Activated naive CD4-positive, alpha-beta T cell treated with anti-CD3 and anti-CD28 coated beads, Interleukin-2, amount 50 U/mL, for 24 hours (primary cell): Measurements from ENCODE around the gene MACROD2.
"Not testable (repeated sequence)": the region's sequence is repeated elsewhere in the genome, so short reads cannot be mapped to it uniquely, and the experiment has no call there.

ENCODE experiments used
- H3K27ac Mint-ChIP-seq: one replicate; pipeline ENCODE4 v1.8.0; 2021; ENCODE audit warnings: mild to moderate bottlenecking, mixed read lengths
- H3K27me3 Mint-ChIP-seq: one replicate; pipeline ENCODE4 v1.8.0; 2021; ENCODE audit warnings: mixed read lengths
- H3K36me3 Mint-ChIP-seq: one replicate; pipeline ENCODE4 v1.8.0; 2021; ENCODE audit warnings: mixed read lengths
- H3K4me1 Mint-ChIP-seq: one replicate; pipeline ENCODE4 v1.8.0; 2021; ENCODE audit warnings: mixed read lengths
- H3K4me3 Mint-ChIP-seq: one replicate; pipeline ENCODE4 v1.8.0; 2021; ENCODE audit warnings: mild to moderate bottlenecking, mixed read lengths
- H3K9me3 Mint-ChIP-seq: one replicate; pipeline ENCODE4 v1.8.0; 2021; ENCODE audit warnings: mixed read lengths

MACROD2 gene

DNA sequence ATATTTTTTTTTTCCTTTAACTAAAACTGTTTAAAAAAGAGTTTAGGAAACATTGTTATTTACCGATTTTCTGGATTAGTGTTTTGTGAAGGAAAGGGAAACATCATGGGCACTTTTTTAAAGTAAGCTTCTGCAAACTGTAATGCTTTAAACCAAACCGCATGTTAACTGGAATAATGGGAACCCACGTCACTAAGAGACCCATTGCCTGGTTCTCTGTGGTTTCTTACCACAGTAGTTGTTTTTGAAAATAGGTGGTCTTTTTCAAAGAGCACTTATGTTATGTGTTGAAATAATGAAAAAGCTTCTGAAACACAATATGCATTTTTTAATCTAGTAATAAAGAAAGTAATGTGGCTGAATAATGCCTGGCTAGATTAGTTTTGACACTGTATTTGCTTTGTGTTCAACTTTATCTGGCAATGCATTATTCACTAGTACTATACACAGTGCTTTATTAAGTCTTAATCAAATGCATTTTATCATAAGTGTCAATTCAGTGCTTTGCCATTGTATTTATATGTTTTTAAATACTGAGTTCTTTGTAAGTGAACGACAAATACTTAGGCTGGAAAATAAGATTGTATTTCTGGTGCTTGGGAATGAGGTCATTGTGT is 1096.2 kb downstream of the MACROD2 start:
- Mint-ChIP-seq H3K4me1 (no peaks in the 10 kb centered on the region), H3K27ac (no peak overlapping the region), H3K36me3 (no peaks in the 10 kb centered on the region), H3K4me3 (no peak overlapping the region), H3K9me3 (no peaks in the 10 kb centered on the region), H3K27me3 (no peaks in the 10 kb centered on the region)

DNA sequence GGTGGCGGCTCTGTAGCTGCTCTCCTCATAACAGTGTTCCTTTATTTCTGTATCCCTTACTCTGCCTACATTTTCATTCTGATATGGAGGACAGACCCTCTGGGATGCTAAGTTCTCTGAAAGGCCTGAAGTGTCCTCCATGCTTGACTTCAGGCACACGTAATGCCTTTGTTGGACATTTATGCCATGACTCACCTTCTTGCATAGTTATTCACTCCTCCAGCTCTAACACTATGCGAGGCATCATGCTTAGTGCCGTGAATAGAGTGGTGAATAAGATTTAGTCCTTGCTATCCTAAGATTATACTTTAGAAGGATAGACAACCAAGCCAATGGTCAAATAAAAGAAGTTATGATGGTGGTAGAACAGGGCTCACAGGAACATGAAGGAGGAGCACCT is 1103.0 kb downstream of the MACROD2 start:
- no peaks in the 10 kb centered on the region for H3K4me1 Mint-ChIP-seq
- H3K36me3 Mint-ChIP-seq, result no peaks in the 10 kb centered on the region
- H3K9me3 Mint-ChIP-seq, result peaks cover under 1% of the 10 kb centered on the region
- H3K27ac Mint-ChIP-seq, result no peak overlapping the region
- no peaks in the 10 kb centered on the region for H3K27me3 Mint-ChIP-seq
- H3K4me3 Mint-ChIP-seq, result no peak overlapping the region

DNA sequence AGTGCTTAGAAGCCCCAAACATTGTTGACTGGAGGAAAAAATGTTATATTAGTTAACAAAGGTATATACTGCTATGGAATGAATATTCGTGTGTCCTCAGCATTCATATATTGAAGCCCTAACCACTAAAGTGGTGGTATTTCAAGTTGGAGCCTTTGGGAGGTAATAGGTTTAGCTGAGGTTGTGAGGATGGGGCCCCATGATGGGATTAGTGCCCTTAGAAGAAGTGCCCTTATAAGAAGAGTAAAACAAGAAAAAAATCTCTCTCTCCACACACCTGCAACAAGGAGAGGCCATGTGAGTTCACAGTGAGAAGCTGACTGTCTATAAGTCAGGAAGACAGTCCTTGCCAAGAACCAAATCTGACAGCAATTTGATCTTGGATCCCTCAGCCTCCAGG is 1103.8 kb downstream of the MACROD2 start:
- H3K36me3 Mint-ChIP-seq, result no peaks in the 10 kb centered on the region
- H3K27me3 Mint-ChIP-seq, result no peaks in the 10 kb centered on the region
- peaks cover 4% of the 10 kb centered on the region for H3K9me3 Mint-ChIP-seq
- H3K27ac Mint-ChIP-seq, result no peak overlapping the region
- H3K4me3 Mint-ChIP-seq, result no peak overlapping the region
- H3K4me1 Mint-ChIP-seq, result no peaks in the 10 kb centered on the region

DNA sequence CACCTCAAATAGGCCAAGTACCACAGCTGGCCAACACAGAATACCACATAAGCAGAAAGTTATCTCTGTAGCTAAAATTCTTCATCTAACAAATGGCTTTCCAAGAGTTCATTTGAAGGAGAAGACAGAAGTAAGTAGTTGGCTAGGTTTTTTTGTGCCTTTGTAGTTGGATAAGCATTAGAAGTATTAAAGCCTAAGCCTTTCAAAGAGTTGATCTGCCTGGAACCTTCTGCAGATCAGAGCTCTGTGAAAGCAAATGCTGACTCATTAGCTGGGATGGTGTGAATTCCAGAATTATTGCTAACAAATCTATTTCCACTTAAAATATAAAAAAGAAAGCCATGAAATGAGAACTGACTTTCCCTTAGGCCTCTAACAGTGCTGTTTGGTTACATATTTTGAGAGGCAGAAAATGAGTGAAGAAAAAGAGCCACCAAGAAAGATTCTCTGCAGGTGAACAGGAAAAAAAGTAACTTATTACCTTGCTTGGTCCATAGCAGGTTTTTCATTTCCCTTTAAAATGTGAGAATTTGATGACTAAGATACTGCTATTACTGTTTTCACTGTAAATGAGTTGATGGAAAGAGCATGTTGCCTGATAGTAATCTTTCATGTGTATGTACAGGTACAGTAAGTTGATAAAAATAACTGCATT is 1105.3 kb downstream of the MACROD2 start:
- Mint-ChIP-seq H3K27me3 (no peaks in the 10 kb centered on the region), H3K4me3 (no peak overlapping the region), H3K4me1 (no peaks in the 10 kb centered on the region), H3K27ac (no peak overlapping the region), H3K36me3 (no peaks in the 10 kb centered on the region), H3K9me3 (peaks cover 4% of the 10 kb centered on the region)

DNA sequence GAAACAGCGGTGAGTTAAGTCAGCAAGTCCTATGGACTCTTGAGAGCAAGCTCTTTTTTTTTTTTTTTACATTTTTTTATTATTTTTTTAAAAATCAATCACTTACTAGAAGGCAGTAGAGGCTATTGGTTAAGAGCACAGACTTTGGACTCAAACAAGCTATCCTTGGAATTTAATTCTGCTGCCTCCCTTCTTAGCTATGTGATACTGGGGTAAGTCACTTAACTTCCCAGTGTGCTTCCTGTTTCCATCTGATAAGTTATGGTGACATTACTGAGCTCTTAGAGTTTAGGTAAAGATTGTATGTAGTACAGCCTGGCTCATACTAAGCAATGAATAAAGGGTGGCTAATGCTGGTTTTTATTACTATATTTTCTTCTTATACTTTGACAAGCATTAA is 1112.6 kb downstream of the MACROD2 start:
- H3K27ac Mint-ChIP-seq, result no peak overlapping the region
- H3K4me3 Mint-ChIP-seq, result no peak overlapping the region
- no peaks in the 10 kb centered on the region for H3K4me1 Mint-ChIP-seq
- peaks cover 10% of the 10 kb centered on the region for H3K9me3 Mint-ChIP-seq
- H3K36me3 Mint-ChIP-seq, result no peaks in the 10 kb centered on the region
- no peaks in the 10 kb centered on the region for H3K27me3 Mint-ChIP-seq

DNA sequence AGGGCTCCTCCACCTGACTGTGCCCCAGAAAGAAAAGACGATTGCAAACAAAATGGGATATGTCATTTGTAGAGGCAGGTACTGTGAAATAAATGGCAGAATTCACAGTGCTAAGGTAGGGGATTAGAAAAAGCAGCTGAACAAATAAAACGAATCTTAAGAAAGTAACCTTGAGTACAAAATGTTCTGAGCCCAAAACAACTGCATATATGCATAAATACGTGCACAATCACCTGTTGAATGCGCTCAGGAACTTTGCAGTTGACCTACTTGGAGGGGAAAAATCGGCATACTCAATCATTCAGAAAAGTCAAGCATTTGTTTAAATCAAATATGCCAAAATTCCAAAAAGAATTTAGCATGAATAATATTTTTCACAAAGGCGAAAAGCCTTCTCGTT is 1114.2 kb downstream of the MACROD2 start:
- H3K4me3 Mint-ChIP-seq, result no peak overlapping the region
- no peaks in the 10 kb centered on the region for H3K36me3 Mint-ChIP-seq

DNA sequence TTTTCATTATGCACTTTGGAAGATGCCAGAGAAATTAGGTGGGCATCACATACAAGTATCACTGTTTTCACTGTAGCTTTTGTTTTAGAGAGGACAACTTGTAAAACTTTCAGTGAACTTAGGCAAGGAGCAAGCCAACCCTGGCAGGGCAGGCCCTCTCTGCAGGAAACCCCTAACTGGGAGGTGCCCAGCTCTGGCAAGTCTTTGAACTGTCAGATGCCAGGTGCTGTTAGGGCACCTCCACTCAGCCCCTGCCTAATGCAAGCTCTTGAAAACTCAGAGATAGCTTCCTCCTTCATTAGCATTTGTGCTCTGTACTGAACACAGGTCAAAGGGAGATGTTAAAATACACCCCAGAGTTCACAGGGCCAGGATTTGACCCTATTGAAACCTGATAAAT is 1116.3 kb downstream of the MACROD2 start:
- Mint-ChIP-seq H3K27ac (no peak overlapping the region), H3K36me3 (no peaks in the 10 kb centered on the region), H3K27me3 (no peaks in the 10 kb centered on the region), H3K9me3 (peaks cover 6% of the 10 kb centered on the region), H3K4me1 (no peaks in the 10 kb centered on the region), H3K4me3 (no peak overlapping the region)

More for the DNA sequence above, 1114.2 kb downstream of the MACROD2 start:
- H3K4me1 Mint-ChIP-seq, result no peaks in the 10 kb centered on the region
- H3K27ac Mint-ChIP-seq, result no peak overlapping the region
- peaks cover 6% of the 10 kb centered on the region for H3K9me3 Mint-ChIP-seq
- no peaks in the 10 kb centered on the region for H3K27me3 Mint-ChIP-seq

DNA sequence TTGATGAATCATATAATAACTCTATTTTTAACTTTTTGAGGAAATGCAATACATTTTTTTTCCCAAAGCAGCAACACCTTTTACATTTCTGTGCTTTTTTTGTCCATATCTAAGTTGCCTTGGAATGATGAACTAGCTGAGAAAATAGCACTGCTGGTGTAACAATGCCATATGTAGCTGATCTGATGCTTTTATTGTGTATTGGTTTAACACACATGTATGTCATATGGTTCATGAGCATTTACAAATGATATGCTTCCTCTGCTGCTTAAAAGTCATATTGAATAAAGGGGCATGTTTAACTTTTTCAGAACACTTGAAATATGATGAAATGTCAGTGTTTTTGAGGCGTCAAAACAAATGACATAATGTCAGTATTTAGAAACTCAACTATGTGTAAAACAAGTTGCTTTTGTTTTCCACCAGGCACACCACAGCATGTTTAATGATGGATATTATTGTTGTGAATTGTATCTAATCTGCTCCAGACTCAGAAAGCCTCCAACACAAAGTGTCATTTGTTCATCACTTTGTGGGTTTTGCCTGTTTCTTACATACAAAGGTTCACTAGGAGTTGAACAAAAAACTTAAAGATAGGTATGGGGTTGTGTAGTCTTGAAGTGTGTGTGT is 1117.9 kb downstream of the MACROD2 start:
- no peaks in the 10 kb centered on the region for H3K27me3 Mint-ChIP-seq
- no peaks in the 10 kb centered on the region for H3K4me1 Mint-ChIP-seq
- H3K27ac Mint-ChIP-seq, result no peak overlapping the region

DNA sequence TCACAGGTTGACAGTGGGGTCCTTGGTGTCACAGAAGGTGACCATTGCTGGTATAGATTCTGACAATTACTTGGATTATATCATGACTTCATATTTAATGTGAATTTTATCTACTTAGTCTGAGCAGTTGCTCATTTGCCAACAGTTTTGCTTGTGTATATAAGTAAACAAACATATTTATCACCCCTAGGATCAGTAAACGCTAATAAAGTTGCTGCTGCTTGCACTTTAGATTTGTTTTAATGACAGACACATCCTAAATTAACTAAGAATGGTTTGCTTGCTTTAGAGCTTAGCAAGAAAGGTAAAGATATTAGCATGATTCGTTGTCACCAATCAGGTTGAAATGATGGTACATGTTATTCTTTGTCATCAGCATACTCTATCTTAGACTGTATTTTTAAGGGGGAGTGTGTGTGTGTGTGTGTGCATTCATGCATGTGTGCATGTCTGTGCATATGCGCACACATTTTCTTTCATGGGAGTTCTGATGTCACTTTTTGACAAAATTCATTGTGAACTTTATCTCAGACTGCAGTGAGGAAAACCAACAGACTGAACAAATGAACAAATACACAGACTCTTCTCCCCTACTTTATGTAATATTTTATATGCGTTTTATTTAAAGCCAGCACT is 1124.7 kb downstream of the MACROD2 start:
- Mint-ChIP-seq H3K27me3 (no peaks in the 10 kb centered on the region), H3K4me3 (no peak overlapping the region), H3K27ac (no peak overlapping the region), H3K9me3 (no peaks in the 10 kb centered on the region), H3K36me3 (no peaks in the 10 kb centered on the region), H3K4me1 (no peaks in the 10 kb centered on the region)

More for the DNA sequence above, 1117.9 kb downstream of the MACROD2 start:
- Mint-ChIP-seq H3K36me3 (no peaks in the 10 kb centered on the region), H3K9me3 (peaks cover 6% of the 10 kb centered on the region), H3K4me3 (no peak overlapping the region)

DNA sequence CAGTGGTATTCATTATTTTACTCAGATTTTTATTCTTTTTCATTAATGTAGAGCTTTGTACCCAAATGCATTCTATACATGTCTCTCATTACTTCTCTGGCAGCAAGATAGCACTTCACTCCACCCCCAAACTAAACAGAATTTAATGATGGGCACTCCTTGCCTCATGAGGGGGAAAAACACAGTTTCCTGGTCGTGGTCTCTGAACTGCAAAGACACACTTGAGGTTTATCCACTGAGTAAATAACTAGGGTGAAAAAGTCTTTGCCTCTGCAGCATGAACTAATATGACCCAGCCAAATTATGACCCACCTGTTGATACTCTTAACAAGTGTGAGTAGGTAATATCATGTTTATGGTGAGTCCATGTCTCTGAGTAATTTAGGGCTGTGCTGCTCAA is 1127.3 kb downstream of the MACROD2 start:
- Mint-ChIP-seq H3K36me3 (no peaks in the 10 kb centered on the region), H3K4me1 (no peaks in the 10 kb centered on the region), H3K27ac (no peak overlapping the region), H3K4me3 (no peak overlapping the region), H3K9me3 (peaks cover 5% of the 10 kb centered on the region), H3K27me3 (no peaks in the 10 kb centered on the region)

DNA sequence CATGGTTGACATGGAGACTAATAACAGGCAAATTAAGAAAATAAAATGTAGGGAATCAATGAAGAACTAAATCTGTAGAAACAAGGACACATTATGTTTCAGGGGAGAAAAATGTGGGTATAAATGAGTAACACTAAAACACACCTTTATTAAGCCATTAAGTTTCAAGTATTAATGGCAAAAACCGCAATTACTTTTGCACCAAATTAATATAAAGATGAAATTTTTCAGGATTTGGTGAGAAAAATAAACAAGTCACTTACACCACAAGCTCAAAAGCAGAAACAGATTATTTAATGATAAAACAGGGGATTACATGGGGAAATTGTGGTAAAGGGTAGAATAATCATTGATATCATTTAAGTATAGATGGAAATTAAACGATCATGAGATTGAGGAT is 1135.9 kb downstream of the MACROD2 start:
- Mint-ChIP-seq H3K36me3 (no peaks in the 10 kb centered on the region), H3K4me3 (no peak overlapping the region), H3K27me3 (no peaks in the 10 kb centered on the region), H3K9me3 (peaks cover 7% of the 10 kb centered on the region), H3K4me1 (no peaks in the 10 kb centered on the region), H3K27ac (no peak overlapping the region)

DNA sequence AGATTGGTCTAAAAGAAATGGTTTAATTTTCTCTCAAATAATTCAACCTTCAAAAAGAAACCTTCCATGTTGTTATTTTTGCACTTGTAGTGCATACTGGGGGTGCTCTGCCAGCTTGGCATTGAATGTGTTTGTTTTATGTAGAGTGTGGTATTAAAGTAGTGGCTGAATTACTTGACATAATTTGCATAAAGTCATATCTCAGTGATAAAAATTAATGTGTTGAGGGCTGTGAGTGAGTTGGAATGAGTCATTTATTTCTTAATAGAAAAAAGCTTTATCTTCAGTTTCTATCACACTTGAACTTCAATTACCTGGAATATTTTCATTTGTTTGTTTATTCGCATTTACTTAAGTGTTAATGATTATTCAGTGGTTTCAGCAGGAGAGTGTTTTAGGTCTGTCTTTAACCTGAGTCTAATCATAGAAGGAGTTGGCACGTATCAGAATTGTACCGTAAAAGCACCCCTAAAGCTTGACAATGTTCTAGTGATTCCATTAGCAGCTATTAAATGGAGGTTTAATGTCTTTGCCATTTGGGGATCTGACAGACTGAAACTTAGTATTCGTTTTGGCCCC is 1143.3 kb downstream of the MACROD2 start:
- no peaks in the 10 kb centered on the region for H3K9me3 Mint-ChIP-seq
- H3K27ac Mint-ChIP-seq, result no peak overlapping the region
- no peaks in the 10 kb centered on the region for H3K27me3 Mint-ChIP-seq
- no peaks in the 10 kb centered on the region for H3K4me1 Mint-ChIP-seq
- H3K4me3 Mint-ChIP-seq, result no peak overlapping the region
- H3K36me3 Mint-ChIP-seq, result no peaks in the 10 kb centered on the region

DNA sequence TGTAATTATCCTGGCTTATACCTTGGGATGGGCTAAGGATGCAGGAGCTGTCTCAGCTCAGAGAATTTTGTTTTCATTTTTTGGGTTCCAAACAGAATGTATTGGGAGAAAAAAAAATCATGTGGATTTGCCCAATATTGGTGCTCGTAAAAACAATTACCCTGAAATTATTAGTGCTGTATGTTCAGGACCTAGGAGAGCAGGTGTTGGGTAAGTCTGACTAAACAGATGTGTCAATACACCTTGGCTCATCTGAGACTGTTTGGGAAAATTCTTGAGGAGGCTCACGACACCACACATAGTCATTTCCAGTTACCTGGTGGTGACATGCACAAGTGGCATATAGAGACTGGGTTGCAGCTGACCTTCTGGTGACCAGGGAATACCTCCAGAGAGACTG is 1144.2 kb downstream of the MACROD2 start:
- Mint-ChIP-seq H3K4me1 (no peaks in the 10 kb centered on the region), H3K27ac (no peak overlapping the region), H3K4me3 (no peak overlapping the region), H3K9me3 (no peaks in the 10 kb centered on the region), H3K27me3 (no peaks in the 10 kb centered on the region), H3K36me3 (no peaks in the 10 kb centered on the region)

DNA sequence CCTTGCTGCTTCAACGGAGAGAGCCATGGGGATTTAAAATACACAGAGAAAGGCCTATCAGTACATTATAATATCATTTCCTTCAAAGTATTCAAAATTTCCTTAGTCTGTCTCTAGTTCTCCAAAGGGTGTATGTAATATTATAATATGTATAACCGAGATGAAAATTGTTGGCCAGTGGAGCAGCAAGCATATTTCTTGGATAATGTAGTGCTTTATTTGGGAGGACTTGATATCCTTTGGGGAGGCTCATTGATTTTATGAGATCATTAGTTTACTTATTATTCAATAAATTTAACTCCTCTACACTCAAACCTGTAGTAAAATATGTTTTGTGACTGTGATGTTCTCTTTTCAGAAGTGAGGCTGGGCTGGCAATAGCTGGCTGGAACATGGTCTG is 1145.0 kb downstream of the MACROD2 start:
- H3K27ac Mint-ChIP-seq, result no peak overlapping the region
- H3K27me3 Mint-ChIP-seq, result no peaks in the 10 kb centered on the region
- no peaks in the 10 kb centered on the region for H3K4me1 Mint-ChIP-seq
- H3K36me3 Mint-ChIP-seq, result no peaks in the 10 kb centered on the region
- H3K4me3 Mint-ChIP-seq, result no peak overlapping the region
- no peaks in the 10 kb centered on the region for H3K9me3 Mint-ChIP-seq

DNA sequence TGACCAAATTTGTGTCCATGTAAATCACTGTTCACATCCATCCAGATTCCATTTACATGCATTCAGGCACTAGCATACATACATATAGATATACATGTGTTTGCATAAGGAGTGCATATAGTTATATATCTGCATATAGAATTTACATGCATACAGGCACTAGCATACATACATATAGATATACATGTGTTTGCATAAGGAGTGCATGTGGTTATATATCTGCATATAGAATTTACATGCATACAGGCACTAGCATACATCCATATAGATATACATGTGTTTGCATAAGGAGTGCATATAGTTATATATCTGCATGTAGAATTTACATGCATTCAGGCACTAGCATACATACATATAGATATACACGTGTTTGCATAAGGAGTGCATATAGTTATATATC is 1145.6 kb downstream of the MACROD2 start:
- H3K4me1 Mint-ChIP-seq, H3K9me3 Mint-ChIP-seq, H3K27me3 Mint-ChIP-seq, H3K4me3 Mint-ChIP-seq, H3K36me3 Mint-ChIP-seq, H3K27ac Mint-ChIP-seq: not testable (repeated sequence)

DNA sequence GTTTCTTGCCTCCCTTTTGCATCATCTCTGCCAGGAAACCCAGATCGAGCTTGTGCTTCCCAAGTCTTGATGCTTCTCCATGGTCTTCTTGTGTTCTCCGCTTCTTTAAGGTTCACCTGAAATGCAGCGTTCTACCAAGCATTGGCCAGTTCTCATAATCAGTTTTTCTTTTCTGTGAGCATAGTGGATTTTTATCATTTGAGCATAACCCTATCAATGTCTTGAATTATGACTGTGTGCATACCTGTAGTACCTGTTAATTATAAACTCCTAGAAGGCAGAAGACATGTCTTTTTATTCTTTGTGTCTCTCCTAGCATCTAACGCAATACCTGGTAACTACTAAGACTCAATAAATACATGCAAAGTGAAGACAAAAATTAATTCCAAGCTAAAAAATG is 1146.5 kb downstream of the MACROD2 start:
- Mint-ChIP-seq H3K27me3 (no peaks in the 10 kb centered on the region), H3K4me3 (no peak overlapping the region), H3K4me1 (no peaks in the 10 kb centered on the region), H3K9me3 (no peaks in the 10 kb centered on the region), H3K27ac (no peak overlapping the region), H3K36me3 (no peaks in the 10 kb centered on the region)
